CD14-positive monocyte (primary cell): ENCODE measurements around the gene ARAP2. TPM values are rescaled to one million over a fixed set of nuclear protein-coding genes. Genes with fewer than 3 reads are reported as not detected.

Experiments
- DNase-seq, 3 donors: peaks; one replicate each; pipeline ENCODE4 v3.0.0-alpha.2; 2011 to 2022
- H2AFZ ChIP-seq: 2 replicates; pipeline ENCODE4 v1.6.0; 2012; ENCODE audit warnings: mild to moderate bottlenecking, low read depth, low read length, inconsistent platforms; ENCODE audit not compliant: insufficient read depth, poor library complexity, severe bottlenecking
- H3K27ac ChIP-seq, 2 donors: 1 replicate in 1 of 2; 2 replicates in 1 of 2; pipeline ENCODE4 v1.5.1; 2012 to 2013; ENCODE audit warnings: low read length in 2 of 2, control low read depth in 1 of 2, inconsistent platforms in 1 of 2, low read depth in 1 of 2, mild to moderate bottlenecking in 1 of 2
- H3K27me3 ChIP-seq, 2 donors: one replicate each; pipeline versions ENCODE4 v1.6.0 to v1.6.1; 2011 to 2013; ENCODE audit warnings: low read length in 2 of 2; ENCODE audit not compliant: control insufficient read depth in 2 of 2, insufficient read depth in 2 of 2
- H3K36me3 ChIP-seq, 2 donors: replicated peaks in 1 of 2; 1 replicate in 1 of 2; 2 replicates in 1 of 2; pipeline versions ENCODE4 v1.5.1 to v1.6.1; 2012 to 2013; ENCODE audit warnings: low read length in 2 of 2, control low read depth in 1 of 2, inconsistent platforms in 1 of 2, mild to moderate bottlenecking in 1 of 2; ENCODE audit not compliant: insufficient read depth in 2 of 2, control insufficient read depth in 1 of 2
- H3K4me1 ChIP-seq, 2 donors: 1 replicate in 1 of 2; 2 replicates in 1 of 2; pipeline versions ENCODE4 v1.5.1 to v1.6.1; 2012 to 2013; ENCODE audit warnings: low read length in 2 of 2, control low read depth in 1 of 2, inconsistent platforms in 1 of 2, mild to moderate bottlenecking in 1 of 2, moderate library complexity in 1 of 2; ENCODE audit not compliant: insufficient read depth in 2 of 2, control insufficient read depth in 1 of 2
- H3K4me2 ChIP-seq: replicated peaks from 2 replicates; pipeline ENCODE3; 2012; ENCODE audit warnings: low read length, moderate library complexity, mild to moderate bottlenecking; ENCODE audit not compliant: poor library complexity, severe bottlenecking; ENCODE audit errors: extremely low read depth
- H3K4me3 ChIP-seq, 3 experiments: fragments of 200-600 bp in 1 of 3; sonication (generic) in 1 of 3; replicated peaks in 1 of 3; 1 replicate in 2 of 3; 2 replicates in 1 of 3; pipeline ENCODE4 v1.5.1; 2011 to 2013; ENCODE audit warnings: low read length in 3 of 3, mild to moderate bottlenecking in 3 of 3, control low read depth in 2 of 3, low read depth in 2 of 3, inconsistent platforms in 1 of 3, moderate library complexity in 1 of 3
- H3K79me2 ChIP-seq: 2 replicates; pipeline ENCODE4 v1.6.0; 2012; ENCODE audit warnings: mild to moderate bottlenecking, control low read depth, inconsistent platforms, low read length, moderate library complexity; ENCODE audit not compliant: insufficient read depth
- H3K9ac ChIP-seq: 2 replicates; pipeline ENCODE4 v1.6.0; 2017; ENCODE audit warnings: low read length, mild to moderate bottlenecking; ENCODE audit not compliant: insufficient read depth, poor library complexity, severe bottlenecking
- H3K9me3 ChIP-seq, 2 donors: replicated peaks in 1 of 2; 1 replicate in 1 of 2; 2 replicates in 1 of 2; pipeline versions ENCODE4 v1.5.1 to v1.6.1; 2012 to 2013; ENCODE audit warnings: low read length in 2 of 2, control low read depth in 1 of 2; ENCODE audit not compliant: control insufficient read depth in 1 of 2, insufficient read depth in 1 of 2
- H4K20me1 ChIP-seq: 2 replicates; pipeline ENCODE4 v1.6.0; 2012; ENCODE audit warnings: mild to moderate bottlenecking, low read length, control low read depth, moderate library complexity; ENCODE audit not compliant: insufficient read depth
- H3K27ac Mint-ChIP-seq, 7 donors: one replicate each; pipeline ENCODE4 v1.8.0; 2020; ENCODE audit warnings: mild to moderate bottlenecking in 7 of 7, mixed read lengths in 7 of 7, moderate library complexity in 6 of 7, inconsistent platforms in 2 of 7
- H3K27me3 Mint-ChIP-seq, 3 donors: one replicate each; pipeline ENCODE4 v1.8.0; 2021 to 2022; ENCODE audit warnings: low read depth in 3 of 3, mild to moderate bottlenecking in 3 of 3, mixed read lengths in 3 of 3, moderate library complexity in 3 of 3, inconsistent platforms in 1 of 3
- H3K36me3 Mint-ChIP-seq, 2 donors: one replicate each; pipeline ENCODE4 v1.8.0; 2020; ENCODE audit warnings: mixed read lengths in 2 of 2, inconsistent platforms in 1 of 2, mild to moderate bottlenecking in 1 of 2
- H3K4me1 Mint-ChIP-seq: one replicate; pipeline ENCODE4 v1.8.0; 2020; ENCODE audit warnings: mild to moderate bottlenecking, mixed read lengths
- H3K4me3 Mint-ChIP-seq, 2 donors: one replicate each; pipeline ENCODE4 v1.8.0; 2020; ENCODE audit warnings: mild to moderate bottlenecking in 2 of 2, mixed read lengths in 2 of 2, moderate library complexity in 1 of 2
- H3K9me3 Mint-ChIP-seq, 7 donors: one replicate each; pipeline ENCODE4 v1.8.0; 2020 to 2022; ENCODE audit warnings: mixed read lengths in 7 of 7, mild to moderate bottlenecking in 6 of 7, moderate library complexity in 6 of 7, inconsistent platforms in 2 of 7
- WGBS: methylation state at CpG from one replicate; pipeline ENCODE4 v1.1.5; 2013; ENCODE audit warnings: missing lambda C conversion rate; ENCODE audit not compliant: insufficient coverage; 5-methylcytosine and 5-hydroxymethylcytosine counted together
- intact Hi-C, 2 donors: fragments of 100-400 bp; cut with micrococcal nuclease; formaldehyde crosslinking; loops; one replicate each; pipeline versions ENCODE4 v1.15.0 to v1.15.1; 2023
- polyA plus RNA-seq, 3 donors: library from polyadenylated mRNA; depleted of rRNA in 1 of 3; unstranded in 2 of 3; stranded (reverse) in 1 of 3; fragments of 300-500 nt in 2 of 3; fragments of >200 nt in 1 of 3; fragmentation: Illumina TruSeq in 2 of 3; gene quantifications; 1 replicate in 2 of 3; 2 replicates in 1 of 3; pipeline ENCODE4 v1.2.3, GENCODE V29; 2012 to 2021
- TF ChIP-seq, protein P1 (sequence below): fragments of 200-600 bp; IDR thresholded peaks from one replicate; pipeline ENCODE4 v1.8.0; 2022; ENCODE audit warnings: antibody characterized with exemption, mild to moderate bottlenecking

The ARAP2 gene
- polyA plus RNA-seq, 3 donors: 4.6 to 17.7 (median 5.6) TPM

DNA sequence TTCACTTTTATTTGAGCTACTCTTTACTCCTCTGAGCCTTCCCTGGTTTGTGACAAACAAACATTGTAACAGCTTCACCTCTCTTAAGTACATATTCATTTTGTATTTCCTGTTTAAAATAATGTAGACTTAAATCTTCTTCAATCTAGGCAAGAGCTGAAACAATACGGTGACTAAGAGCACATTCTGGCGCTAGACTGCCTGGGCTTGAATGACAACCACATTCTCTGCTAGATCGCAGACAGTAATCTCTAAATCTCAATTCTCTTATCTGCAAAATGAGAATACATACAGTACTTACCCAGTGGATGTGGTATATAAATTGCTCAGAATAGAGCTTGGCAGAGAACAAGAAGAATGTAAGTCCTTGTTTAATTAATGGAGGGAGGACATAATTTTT is 144.8 kb downstream of the ARAP2 start:
- peaks cover 0 to under 1% (median 0%) of the 10 kb centered on the region in 3 donors for H3K27me3 Mint-ChIP-seq
- peaks cover 0 to 9% (median 2%) of the 10 kb centered on the region in 7 donors for H3K9me3 Mint-ChIP-seq
- TF ChIP-seq, protein P1, sequence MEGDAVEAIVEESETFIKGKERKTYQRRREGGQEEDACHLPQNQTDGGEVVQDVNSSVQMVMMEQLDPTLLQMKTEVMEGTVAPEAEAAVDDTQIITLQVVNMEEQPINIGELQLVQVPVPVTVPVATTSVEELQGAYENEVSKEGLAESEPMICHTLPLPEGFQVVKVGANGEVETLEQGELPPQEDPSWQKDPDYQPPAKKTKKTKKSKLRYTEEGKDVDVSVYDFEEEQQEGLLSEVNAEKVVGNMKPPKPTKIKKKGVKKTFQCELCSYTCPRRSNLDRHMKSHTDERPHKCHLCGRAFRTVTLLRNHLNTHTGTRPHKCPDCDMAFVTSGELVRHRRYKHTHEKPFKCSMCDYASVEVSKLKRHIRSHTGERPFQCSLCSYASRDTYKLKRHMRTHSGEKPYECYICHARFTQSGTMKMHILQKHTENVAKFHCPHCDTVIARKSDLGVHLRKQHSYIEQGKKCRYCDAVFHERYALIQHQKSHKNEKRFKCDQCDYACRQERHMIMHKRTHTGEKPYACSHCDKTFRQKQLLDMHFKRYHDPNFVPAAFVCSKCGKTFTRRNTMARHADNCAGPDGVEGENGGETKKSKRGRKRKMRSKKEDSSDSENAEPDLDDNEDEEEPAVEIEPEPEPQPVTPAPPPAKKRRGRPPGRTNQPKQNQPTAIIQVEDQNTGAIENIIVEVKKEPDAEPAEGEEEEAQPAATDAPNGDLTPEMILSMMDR: no peak
- Histone ChIP-seq H3K4me1 (no peaks in the 10 kb centered on the region), H3K9me3 (no peaks in the 10 kb centered on the region), H3K36me3 (peaks cover 23 to 63% of the 10 kb centered on the region in 2 donors), H4K20me1 (no peaks in the 10 kb centered on the region), H3K27ac (no peak overlapping the region), H2AFZ (no peak overlapping the region), H3K79me2 (no peaks in the 10 kb centered on the region), H3K27me3 (no peaks in the 10 kb centered on the region), H3K9ac (no peak overlapping the region), H3K4me2 (no peak overlapping the region), H3K4me3 (no peak overlapping the region)
- DNase-seq: no peak
- no peak overlapping the region for H3K27ac Mint-ChIP-seq
- peaks cover 47 to 57% of the 10 kb centered on the region in 2 donors for H3K36me3 Mint-ChIP-seq
- H3K4me3 Mint-ChIP-seq: no peak overlapping the region
- intact Hi-C loops: no loop called here
- WGBS: no CpG with 5 or more reads among the region's 3 CpGs
- no peaks in the 10 kb centered on the region for H3K4me1 Mint-ChIP-seq

DNA sequence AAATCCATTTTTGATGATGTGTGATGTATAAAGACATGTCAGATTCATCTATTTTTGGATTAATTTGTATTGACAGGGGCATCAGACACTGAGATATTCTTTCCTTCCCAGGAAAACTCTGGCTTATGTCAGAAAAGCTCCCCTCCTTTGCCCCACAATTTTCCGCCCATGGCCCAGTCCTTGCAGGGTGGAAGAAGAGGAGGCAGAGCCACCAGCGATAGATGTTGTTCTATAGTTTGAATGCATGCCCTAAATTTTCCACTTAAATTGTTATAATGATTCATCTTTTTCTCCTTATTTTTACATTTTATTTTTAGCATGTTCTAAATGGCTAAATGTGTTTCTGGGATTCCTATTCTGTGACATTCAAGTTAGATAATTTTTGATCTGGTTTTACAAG is 149.3 kb downstream of the ARAP2 start:
- H3K4me2 ChIP-seq: no peak overlapping the region
- no peaks in the 10 kb centered on the region for H4K20me1 ChIP-seq
- intact Hi-C loops: no loop called here
- no peaks in the 10 kb centered on the region for H3K27me3 ChIP-seq
- peaks cover 0 to 2% (median 0%) of the 10 kb centered on the region in 7 donors for H3K9me3 Mint-ChIP-seq
- H3K27ac Mint-ChIP-seq: no peak overlapping the region
- no peak overlapping the region for H3K4me3 ChIP-seq
- no peak overlapping the region for H3K27ac ChIP-seq
- H3K36me3 ChIP-seq: peaks cover 28 to 73% of the 10 kb centered on the region in 2 donors
- H3K36me3 Mint-ChIP-seq: peaks cover 50 to 60% of the 10 kb centered on the region in 2 donors
- no peak overlapping the region for H3K4me3 Mint-ChIP-seq
- peaks cover 0 to 2% (median 0%) of the 10 kb centered on the region in 3 donors for H3K27me3 Mint-ChIP-seq
- no peaks in the 10 kb centered on the region for H3K9me3 ChIP-seq
- no peak overlapping the region for H2AFZ ChIP-seq
- H3K79me2 ChIP-seq: no peaks in the 10 kb centered on the region
- no peak overlapping the region for H3K9ac ChIP-seq
- no peaks in the 10 kb centered on the region for H3K4me1 ChIP-seq
- H3K4me1 Mint-ChIP-seq: no peaks in the 10 kb centered on the region
- no CpG with 5 or more reads among the region's 2 CpGs for WGBS
- DNase-seq: no peak
- TF ChIP-seq, protein P1: no peak
